SK-N-SH treated with all-trans-retinoic acid at 6 μM for 48 hours (cell line): ENCODE data around the gene ZNF488.

Source experiments
- ATAC-seq: fragments of 200-7000 bp; cut with Tn5 transposase; 3 replicates; pipeline ENCODE4 v1.9.1; 2020; ENCODE audit warnings: mild to moderate bottlenecking, moderate library complexity
- ARNTL ChIP-seq: fragments of 450-650 bp; formaldehyde crosslinking; IDR thresholded peaks from 2 replicates; pipeline ENCODE4 v1.5.0; 2020; ENCODE audit warnings: low read depth, mild to moderate bottlenecking, moderate library complexity, borderline replicate concordance
- BACH2 ChIP-seq: fragments of 250-450 bp; sonication (Bioruptor Pico); IDR thresholded peaks from 2 replicates; pipeline ENCODE4 v1.9.0; 2021; ENCODE audit warnings: mild to moderate bottlenecking, borderline replicate concordance
- CSDC2 ChIP-seq: fragments of 250-450 bp; sonication (Bioruptor Pico); IDR thresholded peaks from 2 replicates; pipeline ENCODE4 v1.5.0; 2020; ENCODE audit warnings: mild to moderate bottlenecking, moderate library complexity
- ESRRG ChIP-seq: fragments of 250-450 bp; sonication (Bioruptor Pico); IDR thresholded peaks from 2 replicates; pipeline ENCODE4 v1.6.1; 2021; ENCODE audit warnings: mild to moderate bottlenecking
- GLIS3 ChIP-seq: fragments of 250-450 bp; sonication (Bioruptor Pico); IDR thresholded peaks from 2 replicates; pipeline ENCODE4 v1.5.0; 2020; ENCODE audit warnings: mild to moderate bottlenecking, moderate library complexity
- ISL1 ChIP-seq: fragments of 250-450 bp; sonication (Bioruptor Pico); IDR thresholded peaks from 2 replicates; pipeline ENCODE4 v2.1.2; 2022; ENCODE audit warnings: mild to moderate bottlenecking, moderate library complexity
- OSR1 ChIP-seq: fragments of 250-450 bp; sonication (Bioruptor Pico); IDR thresholded peaks from 2 replicates; pipeline ENCODE4 v1.8.0; 2022; ENCODE audit warnings: moderate library complexity, mild to moderate bottlenecking, inconsistent platforms
- PPARA ChIP-seq: fragments of 250-450 bp; sonication (Bioruptor Pico); IDR thresholded peaks from 2 replicates; pipeline ENCODE4 v1.5.0; 2020; ENCODE audit warnings: mild to moderate bottlenecking, borderline replicate concordance
- RARB ChIP-seq: fragments of 250-450 bp; sonication (Bioruptor Pico); IDR thresholded peaks from 2 replicates; pipeline ENCODE4 v1.8.0; 2021; ENCODE audit warnings: mild to moderate bottlenecking, moderate library complexity
- TCF4 ChIP-seq: fragments of 250-450 bp; sonication (Bioruptor Pico); IDR thresholded peaks from 2 replicates; pipeline ENCODE4 v1.8.0; 2021; ENCODE audit warnings: mild to moderate bottlenecking, moderate library complexity, borderline replicate concordance
- TOX ChIP-seq: fragments of 250-450 bp; sonication (Bioruptor Pico); IDR thresholded peaks from 2 replicates; pipeline ENCODE4 v1.8.0; 2021; ENCODE audit warnings: mild to moderate bottlenecking, moderate library complexity, borderline replicate concordance
- ZC3H10 ChIP-seq: fragments of 250-450 bp; sonication (Bioruptor Pico); IDR thresholded peaks from 2 replicates; pipeline ENCODE4 v1.5.1; 2021; ENCODE audit warnings: mild to moderate bottlenecking, moderate library complexity
- ZFP30 ChIP-seq: fragments of 450-650 bp; formaldehyde crosslinking; IDR thresholded peaks from 2 replicates; pipeline ENCODE4 v1.5.0; 2022; ENCODE audit warnings: mild to moderate bottlenecking, moderate library complexity
- ZNF565 ChIP-seq: fragments of 450-650 bp; formaldehyde crosslinking; conservative IDR thresholded peaks from 2 replicates; pipeline ENCODE4 v1.5.0; 2020; ENCODE audit warnings: low read depth, mild to moderate bottlenecking, moderate library complexity
- ZNF70 ChIP-seq: fragments of 450-650 bp; formaldehyde crosslinking; IDR thresholded peaks from 2 replicates; pipeline ENCODE4 v1.5.0; 2020; ENCODE audit warnings: mild to moderate bottlenecking, moderate library complexity
- TF ChIP-seq, protein P1 (sequence below): fragments of 250-450 bp; sonication (Bioruptor Pico); IDR thresholded peaks from 2 replicates; pipeline ENCODE4 v1.5.1; 2021; ENCODE audit warnings: mild to moderate bottlenecking, moderate library complexity
- TF ChIP-seq, protein P2 (sequence below): fragments of 250-450 bp; sonication (Bioruptor Pico); IDR thresholded peaks from 2 replicates; pipeline ENCODE4 v1.5.0; 2020; ENCODE audit warnings: mild to moderate bottlenecking, moderate library complexity
- TF ChIP-seq, protein P3 (sequence below): fragments of 250-450 bp; sonication (Bioruptor Pico); IDR thresholded peaks from 2 replicates; pipeline ENCODE4 v1.8.0; 2020; ENCODE audit warnings: mild to moderate bottlenecking, moderate library complexity, borderline replicate concordance
- TF ChIP-seq, protein P4 (sequence below): fragments of 250-450 bp; sonication (Bioruptor Pico); IDR thresholded peaks from 2 replicates; pipeline ENCODE4 v1.8.0; 2021; ENCODE audit warnings: low read depth, mild to moderate bottlenecking, moderate library complexity, borderline replicate concordance

Gene ZNF488

DNA sequence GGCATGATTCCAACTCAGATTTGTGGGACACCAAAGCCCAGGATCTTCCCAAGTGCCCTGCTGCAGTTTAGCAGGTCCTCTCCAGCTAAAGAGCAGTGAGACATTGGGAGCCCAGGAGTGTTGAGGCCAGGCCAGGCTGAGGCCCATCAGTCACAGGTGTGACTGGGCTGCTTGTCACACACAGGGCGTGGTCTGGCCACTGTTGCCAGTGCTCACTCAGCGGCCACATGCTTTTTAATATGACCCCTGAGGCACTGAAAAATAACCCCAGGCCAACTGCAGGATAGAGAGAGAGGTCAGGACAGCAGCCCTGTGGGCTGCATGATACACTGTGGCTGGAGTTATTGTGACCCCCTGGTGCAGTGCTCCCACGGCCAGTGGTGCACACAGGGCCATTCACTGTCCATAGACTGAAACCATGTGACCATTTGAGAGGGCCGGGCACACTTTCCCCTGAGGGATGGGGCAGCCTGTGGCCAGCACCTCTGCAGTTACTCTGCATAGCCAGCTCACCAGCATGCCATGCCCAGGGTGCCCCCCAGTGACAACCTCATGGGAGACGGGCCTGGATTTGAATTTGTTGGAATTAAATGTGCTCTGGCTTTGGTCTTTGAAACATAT is 57.7 kb downstream of the ZNF488 start:
- TF ChIP-seq ESRRG (CRISPR knock-in tag), result no peak
- TF ChIP-seq, protein P1, sequence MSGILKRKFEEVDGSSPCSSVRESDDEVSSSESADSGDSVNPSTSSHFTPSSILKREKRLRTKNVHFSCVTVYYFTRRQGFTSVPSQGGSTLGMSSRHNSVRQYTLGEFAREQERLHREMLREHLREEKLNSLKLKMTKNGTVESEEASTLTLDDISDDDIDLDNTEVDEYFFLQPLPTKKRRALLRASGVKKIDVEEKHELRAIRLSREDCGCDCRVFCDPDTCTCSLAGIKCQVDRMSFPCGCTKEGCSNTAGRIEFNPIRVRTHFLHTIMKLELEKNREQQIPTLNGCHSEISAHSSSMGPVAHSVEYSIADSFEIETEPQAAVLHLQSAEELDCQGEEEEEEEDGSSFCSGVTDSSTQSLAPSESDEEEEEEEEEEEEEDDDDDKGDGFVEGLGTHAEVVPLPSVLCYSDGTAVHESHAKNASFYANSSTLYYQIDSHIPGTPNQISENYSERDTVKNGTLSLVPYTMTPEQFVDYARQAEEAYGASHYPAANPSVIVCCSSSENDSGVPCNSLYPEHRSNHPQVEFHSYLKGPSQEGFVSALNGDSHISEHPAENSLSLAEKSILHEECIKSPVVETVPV (CRISPR knock-in tag), result no peak
- no peak for TF ChIP-seq ARNTL (CRISPR knock-in tag)
- no peak for TF ChIP-seq TOX (CRISPR knock-in tag)
- no peak for TF ChIP-seq OSR1 (CRISPR knock-in tag)
- TF ChIP-seq, protein P2, sequence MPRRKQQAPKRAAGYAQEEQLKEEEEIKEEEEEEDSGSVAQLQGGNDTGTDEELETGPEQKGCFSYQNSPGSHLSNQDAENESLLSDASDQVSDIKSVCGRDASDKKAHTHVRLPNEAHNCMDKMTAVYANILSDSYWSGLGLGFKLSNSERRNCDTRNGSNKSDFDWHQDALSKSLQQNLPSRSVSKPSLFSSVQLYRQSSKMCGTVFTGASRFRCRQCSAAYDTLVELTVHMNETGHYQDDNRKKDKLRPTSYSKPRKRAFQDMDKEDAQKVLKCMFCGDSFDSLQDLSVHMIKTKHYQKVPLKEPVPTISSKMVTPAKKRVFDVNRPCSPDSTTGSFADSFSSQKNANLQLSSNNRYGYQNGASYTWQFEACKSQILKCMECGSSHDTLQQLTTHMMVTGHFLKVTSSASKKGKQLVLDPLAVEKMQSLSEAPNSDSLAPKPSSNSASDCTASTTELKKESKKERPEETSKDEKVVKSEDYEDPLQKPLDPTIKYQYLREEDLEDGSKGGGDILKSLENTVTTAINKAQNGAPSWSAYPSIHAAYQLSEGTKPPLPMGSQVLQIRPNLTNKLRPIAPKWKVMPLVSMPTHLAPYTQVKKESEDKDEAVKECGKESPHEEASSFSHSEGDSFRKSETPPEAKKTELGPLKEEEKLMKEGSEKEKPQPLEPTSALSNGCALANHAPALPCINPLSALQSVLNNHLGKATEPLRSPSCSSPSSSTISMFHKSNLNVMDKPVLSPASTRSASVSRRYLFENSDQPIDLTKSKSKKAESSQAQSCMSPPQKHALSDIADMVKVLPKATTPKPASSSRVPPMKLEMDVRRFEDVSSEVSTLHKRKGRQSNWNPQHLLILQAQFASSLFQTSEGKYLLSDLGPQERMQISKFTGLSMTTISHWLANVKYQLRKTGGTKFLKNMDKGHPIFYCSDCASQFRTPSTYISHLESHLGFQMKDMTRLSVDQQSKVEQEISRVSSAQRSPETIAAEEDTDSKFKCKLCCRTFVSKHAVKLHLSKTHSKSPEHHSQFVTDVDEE (CRISPR knock-in tag), result no peak
- no peak for TF ChIP-seq TCF4 (CRISPR knock-in tag)
- TF ChIP-seq GLIS3 (CRISPR knock-in tag), result no peak
- TF ChIP-seq RARB, result no peak
- no peak for TF ChIP-seq ZNF70 (CRISPR knock-in tag)
- TF ChIP-seq BACH2, result no peak
- TF ChIP-seq ZNF565 (CRISPR knock-in tag), result no peak
- no peak for TF ChIP-seq PPARA (CRISPR knock-in tag)
- TF ChIP-seq ISL1 (CRISPR knock-in tag), result no peak
- no peak for TF ChIP-seq ZFP30 (CRISPR knock-in tag)
- ATAC-seq, result no peak

DNA sequence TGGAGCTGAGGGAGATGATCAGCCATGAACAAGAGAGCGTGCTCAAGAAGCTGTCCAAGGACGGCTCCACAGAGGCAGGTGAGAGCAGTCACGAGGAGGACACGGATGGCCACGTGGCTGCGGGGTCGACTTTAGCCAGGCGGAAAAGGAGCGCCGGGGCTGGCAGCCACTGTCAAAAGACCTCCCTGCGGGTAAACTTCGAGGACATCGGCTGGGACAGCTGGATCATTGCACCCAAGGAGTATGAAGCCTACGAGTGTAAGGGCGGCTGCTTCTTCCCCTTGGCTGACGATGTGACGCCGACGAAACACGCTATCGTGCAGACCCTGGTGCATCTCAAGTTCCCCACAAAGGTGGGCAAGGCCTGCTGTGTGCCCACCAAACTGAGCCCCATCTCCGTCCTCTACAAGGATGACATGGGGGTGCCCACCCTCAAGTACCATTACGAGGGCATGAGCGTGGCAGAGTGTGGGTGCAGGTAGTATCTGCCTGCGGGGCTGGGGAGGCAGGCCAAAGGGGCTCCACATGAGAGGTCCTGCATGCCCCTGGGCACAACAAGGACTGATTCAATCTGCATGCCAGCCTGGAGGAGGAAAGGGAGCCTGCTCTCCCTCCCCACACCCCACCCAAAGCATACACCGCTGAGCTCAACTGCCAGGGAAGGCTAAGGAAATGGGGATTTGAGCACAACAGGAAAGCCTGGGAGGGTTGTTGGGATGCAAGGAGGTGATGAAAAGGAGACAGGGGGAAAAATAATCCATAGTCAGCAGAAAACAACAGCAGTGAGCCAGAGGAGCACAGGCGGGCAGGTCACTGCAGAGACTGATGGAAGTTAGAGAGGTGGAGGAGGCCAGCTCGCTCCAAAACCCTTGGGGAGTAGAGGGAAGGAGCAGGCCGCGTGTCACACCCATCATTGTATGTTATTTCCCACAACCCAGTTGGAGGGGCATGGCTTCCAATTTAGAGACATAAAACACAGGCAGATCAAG is 58.5 kb downstream of the ZNF488 start:
- ATAC-seq, result no peak
- TF ChIP-seq CSDC2 (CRISPR knock-in tag) (no peak), GLIS3 (CRISPR knock-in tag) (no peak), ZC3H10 (CRISPR knock-in tag) (no peak), TCF4 (CRISPR knock-in tag) (no peak)
- TF ChIP-seq, protein P3, sequence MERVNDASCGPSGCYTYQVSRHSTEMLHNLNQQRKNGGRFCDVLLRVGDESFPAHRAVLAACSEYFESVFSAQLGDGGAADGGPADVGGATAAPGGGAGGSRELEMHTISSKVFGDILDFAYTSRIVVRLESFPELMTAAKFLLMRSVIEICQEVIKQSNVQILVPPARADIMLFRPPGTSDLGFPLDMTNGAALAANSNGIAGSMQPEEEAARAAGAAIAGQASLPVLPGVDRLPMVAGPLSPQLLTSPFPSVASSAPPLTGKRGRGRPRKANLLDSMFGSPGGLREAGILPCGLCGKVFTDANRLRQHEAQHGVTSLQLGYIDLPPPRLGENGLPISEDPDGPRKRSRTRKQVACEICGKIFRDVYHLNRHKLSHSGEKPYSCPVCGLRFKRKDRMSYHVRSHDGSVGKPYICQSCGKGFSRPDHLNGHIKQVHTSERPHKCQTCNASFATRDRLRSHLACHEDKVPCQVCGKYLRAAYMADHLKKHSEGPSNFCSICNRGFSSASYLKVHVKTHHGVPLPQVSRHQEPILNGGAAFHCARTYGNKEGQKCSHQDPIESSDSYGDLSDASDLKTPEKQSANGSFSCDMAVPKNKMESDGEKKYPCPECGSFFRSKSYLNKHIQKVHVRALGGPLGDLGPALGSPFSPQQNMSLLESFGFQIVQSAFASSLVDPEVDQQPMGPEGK (CRISPR knock-in tag), result no peak
- TF ChIP-seq, protein P4, sequence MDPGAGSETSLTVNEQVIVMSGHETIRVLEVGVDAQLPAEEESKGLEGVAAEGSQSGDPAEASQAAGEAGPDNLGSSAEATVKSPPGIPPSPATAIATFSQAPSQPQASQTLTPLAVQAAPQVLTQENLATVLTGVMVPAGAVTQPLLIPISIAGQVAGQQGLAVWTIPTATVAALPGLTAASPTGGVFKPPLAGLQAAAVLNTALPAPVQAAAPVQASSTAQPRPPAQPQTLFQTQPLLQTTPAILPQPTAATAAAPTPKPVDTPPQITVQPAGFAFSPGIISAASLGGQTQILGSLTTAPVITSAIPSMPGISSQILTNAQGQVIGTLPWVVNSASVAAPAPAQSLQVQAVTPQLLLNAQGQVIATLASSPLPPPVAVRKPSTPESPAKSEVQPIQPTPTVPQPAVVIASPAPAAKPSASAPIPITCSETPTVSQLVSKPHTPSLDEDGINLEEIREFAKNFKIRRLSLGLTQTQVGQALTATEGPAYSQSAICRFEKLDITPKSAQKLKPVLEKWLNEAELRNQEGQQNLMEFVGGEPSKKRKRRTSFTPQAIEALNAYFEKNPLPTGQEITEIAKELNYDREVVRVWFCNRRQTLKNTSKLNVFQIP (CRISPR knock-in tag), result no peak

DNA sequence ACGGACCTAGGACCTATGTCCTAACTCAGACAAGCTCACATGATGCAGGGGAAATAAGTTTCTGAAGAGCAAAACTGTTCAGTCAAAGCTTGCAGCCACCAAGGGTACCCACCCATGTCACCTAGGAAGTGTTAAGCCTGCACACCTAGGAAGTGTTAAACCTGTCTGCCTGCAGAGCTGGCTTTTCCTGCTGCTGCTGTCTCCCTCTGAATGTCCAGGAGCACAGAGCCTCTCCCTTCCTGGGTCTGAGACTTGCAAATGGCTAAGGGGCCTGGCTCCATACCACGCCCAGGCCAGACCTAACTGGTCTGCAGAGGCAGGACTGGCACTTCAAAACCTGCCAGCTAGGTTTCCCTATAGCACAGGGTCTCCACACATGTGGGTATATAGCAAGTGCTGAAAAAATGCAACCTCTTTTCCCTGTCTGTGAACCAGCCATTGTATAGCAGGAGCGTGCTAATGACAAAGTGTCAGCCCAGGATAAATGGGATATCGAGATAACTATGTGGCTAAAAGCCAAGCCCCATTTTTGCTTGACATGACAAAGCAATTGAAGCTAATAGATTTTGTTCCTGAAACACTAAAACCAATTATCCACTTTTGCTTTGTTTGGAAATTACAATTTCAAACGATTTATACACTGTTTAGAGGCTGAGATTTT is 60.3 kb downstream of the ZNF488 start:
- no peak for TF ChIP-seq ESRRG (CRISPR knock-in tag)
- TF ChIP-seq, all 23 proteins: peak for 0
- no peak for ATAC-seq
